ENCODE results near the gene FOXO3. TPM values are rescaled to one million over a fixed set of nuclear protein-coding genes. Genes with fewer than 3 reads are reported as not detected.

FOXO3 gene
- total RNA-seq, 1 donor from 2014 or later = 13.7 TPM

DNA sequence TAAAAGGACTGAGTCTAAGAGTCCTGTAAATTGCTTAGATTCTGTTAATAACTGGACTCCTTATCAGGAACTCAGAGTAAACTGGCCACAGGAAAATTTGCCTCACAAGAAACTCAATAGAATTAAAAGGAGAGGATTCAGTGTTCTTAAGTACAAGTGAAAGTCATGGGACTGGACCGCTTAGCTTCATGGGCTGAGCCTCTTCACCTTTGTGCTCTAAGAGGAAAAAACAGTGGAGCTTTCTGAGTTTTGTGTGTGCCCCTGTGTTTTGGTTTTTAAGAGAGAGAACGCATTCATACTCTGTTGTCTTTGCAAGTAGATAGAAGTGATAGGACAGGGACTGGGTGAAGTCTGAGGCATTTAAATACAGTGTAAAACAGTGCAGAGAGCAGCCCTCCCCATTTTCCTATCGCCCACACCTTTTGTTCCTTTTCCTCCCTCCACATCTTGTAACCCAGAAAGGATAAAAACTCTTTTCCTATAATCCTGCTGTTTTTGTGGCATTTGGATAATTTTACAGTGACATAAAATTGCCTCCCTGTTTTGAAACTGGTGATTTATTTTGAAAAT, 49.6 kb downstream of the FOXO3 start:
- no peaks in the 10 kb centered on the region for H3K27me3 Mint-ChIP-seq (ENCODE audit: insufficient read depth, low read depth)
- peak; percentile 16 for DNase-seq (ENCODE audit: low spot score)
- Histone ChIP-seq H3K27me3 (no peaks in the 10 kb centered on the region), H3K36me3 (no peaks in the 10 kb centered on the region), H3F3A (ENCODE audit: low read depth) (peaks cover 13% of the 10 kb centered on the region), H3K4me1 (peaks cover 29% of the 10 kb centered on the region), H3K79me2 (ENCODE audit: low read depth) (peaks cover 22% of the 10 kb centered on the region), H3K9ac (no peak overlapping the region), H3K4me3 (no peak overlapping the region), H2AFZ (replicated peaks) (no peak overlapping the region), H3K27ac (no peak overlapping the region), H4K20me1 (ENCODE audit: low read depth) (peaks cover 34% of the 10 kb centered on the region), H3K9me3 (ENCODE audit: low read depth) (no peaks in the 10 kb centered on the region), H3K4me2 (no peak overlapping the region)
- H3K4me1 Mint-ChIP-seq = peaks cover 28% of the 10 kb centered on the region
- peaks cover 9% of the 10 kb centered on the region for H3K9me3 Mint-ChIP-seq
- no peak overlapping the region for H3K27ac Mint-ChIP-seq
- no peak overlapping the region for H3K4me3 Mint-ChIP-seq
- peaks cover 4% of the 10 kb centered on the region for H3K36me3 Mint-ChIP-seq
- no peak for TF ChIP-seq EZH2phosphoT487 (IDR thresholded peaks at IDR 0.05)
- TF ChIP-seq EZH2 (IDR thresholded peaks at IDR 0.05) = no peak
- TF ChIP-seq, protein P1, sequence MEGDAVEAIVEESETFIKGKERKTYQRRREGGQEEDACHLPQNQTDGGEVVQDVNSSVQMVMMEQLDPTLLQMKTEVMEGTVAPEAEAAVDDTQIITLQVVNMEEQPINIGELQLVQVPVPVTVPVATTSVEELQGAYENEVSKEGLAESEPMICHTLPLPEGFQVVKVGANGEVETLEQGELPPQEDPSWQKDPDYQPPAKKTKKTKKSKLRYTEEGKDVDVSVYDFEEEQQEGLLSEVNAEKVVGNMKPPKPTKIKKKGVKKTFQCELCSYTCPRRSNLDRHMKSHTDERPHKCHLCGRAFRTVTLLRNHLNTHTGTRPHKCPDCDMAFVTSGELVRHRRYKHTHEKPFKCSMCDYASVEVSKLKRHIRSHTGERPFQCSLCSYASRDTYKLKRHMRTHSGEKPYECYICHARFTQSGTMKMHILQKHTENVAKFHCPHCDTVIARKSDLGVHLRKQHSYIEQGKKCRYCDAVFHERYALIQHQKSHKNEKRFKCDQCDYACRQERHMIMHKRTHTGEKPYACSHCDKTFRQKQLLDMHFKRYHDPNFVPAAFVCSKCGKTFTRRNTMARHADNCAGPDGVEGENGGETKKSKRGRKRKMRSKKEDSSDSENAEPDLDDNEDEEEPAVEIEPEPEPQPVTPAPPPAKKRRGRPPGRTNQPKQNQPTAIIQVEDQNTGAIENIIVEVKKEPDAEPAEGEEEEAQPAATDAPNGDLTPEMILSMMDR (IDR thresholded peaks at IDR 0.05) = no peak

DNA sequence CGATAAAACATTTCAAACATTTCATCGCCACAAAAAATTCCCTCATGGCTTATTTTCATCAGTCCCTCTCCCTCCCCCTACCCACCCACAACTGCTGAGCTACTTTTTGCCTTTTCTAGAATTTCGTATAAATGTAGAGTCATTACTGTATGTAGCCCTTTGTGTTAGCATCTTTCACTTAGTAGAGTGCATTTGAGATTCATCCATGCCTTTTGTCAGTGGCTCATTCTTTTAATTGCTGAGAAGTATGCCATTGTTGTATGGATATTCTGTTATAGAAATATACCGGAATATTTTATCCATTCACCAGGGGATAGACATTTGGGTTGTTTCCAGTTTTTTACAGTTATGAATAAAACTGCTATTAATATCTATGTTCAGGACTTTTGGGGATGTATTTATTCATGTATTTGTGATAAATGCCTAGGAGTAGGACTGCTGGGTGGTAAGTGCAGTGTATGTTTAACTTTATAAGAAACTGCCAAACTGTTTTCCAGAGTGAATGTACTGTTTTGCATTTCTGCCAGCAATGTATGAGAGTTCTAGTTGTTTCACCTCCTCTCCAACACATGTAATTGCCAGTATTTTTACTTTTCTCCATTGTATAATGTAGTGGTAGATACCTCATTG, 50.4 kb downstream of the FOXO3 start:
- Histone ChIP-seq H3K4me3 (no peak overlapping the region), H2AFZ (replicated peaks) (no peak overlapping the region), H4K20me1 (ENCODE audit: low read depth) (peaks cover 32% of the 10 kb centered on the region), H3K27me3 (no peaks in the 10 kb centered on the region), H3K9me3 (ENCODE audit: low read depth) (no peaks in the 10 kb centered on the region), H3K36me3 (no peaks in the 10 kb centered on the region), H3F3A (ENCODE audit: low read depth) (peaks cover 13% of the 10 kb centered on the region), H3K9ac (no peak overlapping the region), H3K27ac (no peak overlapping the region), H3K4me2 (no peak overlapping the region), H3K4me1 (peaks cover 26% of the 10 kb centered on the region), H3K79me2 (ENCODE audit: low read depth) (peaks cover 19% of the 10 kb centered on the region)
- Mint-ChIP-seq H3K27me3 (ENCODE audit: insufficient read depth, low read depth) (no peaks in the 10 kb centered on the region), H3K4me1 (peaks cover 27% of the 10 kb centered on the region), H3K4me3 (no peak overlapping the region), H3K9me3 (peaks cover 9% of the 10 kb centered on the region), H3K27ac (no peak overlapping the region), H3K36me3 (peaks cover 4% of the 10 kb centered on the region)
- TF ChIP-seq, protein P1 (IDR thresholded peaks at IDR 0.05) = no peak
- TF ChIP-seq EZH2 (IDR thresholded peaks at IDR 0.05) = no peak
- no peak for TF ChIP-seq EZH2phosphoT487 (IDR thresholded peaks at IDR 0.05)
- no peak for DNase-seq (ENCODE audit: low spot score)

DNA sequence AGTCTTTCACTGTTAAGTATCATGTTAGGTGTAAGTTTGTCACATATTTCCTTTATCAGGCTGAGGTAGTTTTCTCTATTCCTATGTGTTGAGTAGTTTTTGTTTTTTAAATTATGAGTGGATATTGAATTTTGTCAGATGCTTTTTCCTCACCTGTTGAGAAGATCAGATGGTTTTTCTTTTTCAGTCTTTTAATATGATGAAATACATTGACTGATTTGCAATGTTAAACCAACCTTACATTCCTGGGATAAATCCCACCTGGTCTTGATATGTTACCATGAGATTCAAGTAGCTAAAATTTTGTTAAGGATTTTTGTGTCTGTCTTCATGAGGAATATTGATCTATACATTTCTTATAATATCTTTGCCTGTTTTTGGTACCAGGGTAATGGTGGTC, 52.1 kb downstream of the FOXO3 start:
- H3K27ac Mint-ChIP-seq = no peak overlapping the region
- peaks cover 13% of the 10 kb centered on the region for H3F3A ChIP-seq (ENCODE audit: low read depth)
- no peak overlapping the region for H3K9ac ChIP-seq
- no peaks in the 10 kb centered on the region for H3K27me3 Mint-ChIP-seq (ENCODE audit: insufficient read depth, low read depth)
- no peaks in the 10 kb centered on the region for H3K9me3 ChIP-seq (ENCODE audit: low read depth)
- H3K4me1 Mint-ChIP-seq = peaks cover 21% of the 10 kb centered on the region
- no peaks in the 10 kb centered on the region for H3K27me3 ChIP-seq
- peaks cover 13% of the 10 kb centered on the region for H3K79me2 ChIP-seq (ENCODE audit: low read depth)
- H3K36me3 ChIP-seq = no peaks in the 10 kb centered on the region
- no peak overlapping the region for H3K4me3 ChIP-seq
- DNase-seq (ENCODE audit: low spot score) = no peak
- no peak overlapping the region for H3K4me2 ChIP-seq
- peaks cover 9% of the 10 kb centered on the region for H3K9me3 Mint-ChIP-seq
- no peak overlapping the region for H2AFZ ChIP-seq (replicated peaks)
- peaks cover 23% of the 10 kb centered on the region for H3K4me1 ChIP-seq
- no peak overlapping the region for H3K27ac ChIP-seq
- H3K4me3 Mint-ChIP-seq = no peak overlapping the region
- no peak for TF ChIP-seq EZH2phosphoT487 (IDR thresholded peaks at IDR 0.05)
- no peak for TF ChIP-seq EZH2 (IDR thresholded peaks at IDR 0.05)
- peaks cover 4% of the 10 kb centered on the region for H3K36me3 Mint-ChIP-seq
- peaks cover 29% of the 10 kb centered on the region for H4K20me1 ChIP-seq (ENCODE audit: low read depth)

DNA sequence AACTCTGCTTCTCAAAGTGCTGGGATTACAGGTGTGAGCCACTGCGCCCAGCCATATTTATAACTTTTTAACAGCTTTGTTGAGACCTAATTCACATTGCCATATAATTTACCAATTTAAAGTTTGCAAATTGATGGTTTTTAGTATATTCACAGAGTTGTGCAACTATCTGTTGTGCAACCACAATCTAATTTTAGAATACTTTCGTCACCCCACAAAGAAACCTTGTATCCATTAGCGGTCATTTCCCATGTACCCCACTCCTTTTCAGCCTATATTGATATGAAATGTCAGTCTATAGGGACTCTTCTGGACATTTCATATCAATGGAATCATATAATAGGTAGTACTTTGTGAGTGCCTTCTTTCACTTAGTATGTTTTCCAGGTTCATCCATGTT, 55.8 kb downstream of the FOXO3 start:
- DNase-seq (ENCODE audit: low spot score) = no peak
- Mint-ChIP-seq H3K9me3 (peaks cover 9% of the 10 kb centered on the region), H3K4me1 (peaks cover 6% of the 10 kb centered on the region), H3K36me3 (peaks cover 9% of the 10 kb centered on the region), H3K4me3 (no peak overlapping the region), H3K27me3 (ENCODE audit: insufficient read depth, low read depth) (no peaks in the 10 kb centered on the region), H3K27ac (no peak overlapping the region)
- H3F3A ChIP-seq (ENCODE audit: low read depth) = no peaks in the 10 kb centered on the region
- no peaks in the 10 kb centered on the region for H3K36me3 ChIP-seq
- H3K4me1 ChIP-seq = no peaks in the 10 kb centered on the region
- H3K4me2 ChIP-seq = no peak overlapping the region
- peaks cover 6% of the 10 kb centered on the region for H4K20me1 ChIP-seq (ENCODE audit: low read depth)
- no peaks in the 10 kb centered on the region for H3K9me3 ChIP-seq (ENCODE audit: low read depth)
- H3K4me3 ChIP-seq = no peak overlapping the region
- no peak overlapping the region for H3K9ac ChIP-seq
- no peak overlapping the region for H3K27ac ChIP-seq
- H2AFZ ChIP-seq (replicated peaks) = no peak overlapping the region
- TF ChIP-seq EZH2 (IDR thresholded peaks at IDR 0.05) (no peak), EZH2phosphoT487 (IDR thresholded peaks at IDR 0.05) (no peak)
- TF ChIP-seq, protein P1 (IDR thresholded peaks at IDR 0.05) = no peak
- H3K79me2 ChIP-seq (ENCODE audit: low read depth) = peaks cover 6% of the 10 kb centered on the region
- no peaks in the 10 kb centered on the region for H3K27me3 ChIP-seq

Measured in neural progenitor cell (in vitro differentiated cells).